Measurements from ENCODE around the gene ABCC6. TPM values are rescaled to one million over a fixed set of nuclear protein-coding genes. Genes with fewer than 3 reads are reported as not detected.

ABCC6 gene
- total RNA-seq, 6 experiments from 2014 or later: 54.9 to 115 (median 97.1) TPM

GRCh38 chr16:16168431-16168830, 54.9 kb downstream of the ABCC6 start:
- WGBS (ENCODE audit: insufficient coverage, low coverage, low lambda C conversion rate, missing lambda C conversion rate): 81% methylated on average over 8 of the region's 14 CpGs
- ATAC-seq (no peak), DNase-seq (no peak)
- H3K27me3 ChIP-seq: no peaks in the 10 kb centered on the region
- intact Hi-C loops (cut with DNase I): no loop called here
- no peaks in the 10 kb centered on the region for H3K9me3 ChIP-seq
- TF ChIP-seq CTCF (IDR thresholded peaks at IDR 0.05) (no peak), POLR2A (IDR thresholded peaks at IDR 0.05) (no peak)
- H3K4me3 ChIP-seq: no peak overlapping the region
- H3K4me1 ChIP-seq: no peaks in the 10 kb centered on the region
- H3K27ac ChIP-seq: no peak overlapping the region
- peaks cover 0 to 85% (median 39%) of the 10 kb centered on the region in 4 donors for H3K36me3 ChIP-seq

GRCh38 chr16:16167927-16168326, 55.4 kb downstream of the ABCC6 start:
- intact Hi-C loops (cut with DNase I): no loop called here
- DNase-seq: no peak
- no peak overlapping the region for H3K27ac ChIP-seq
- H3K36me3 ChIP-seq: peaks cover 0 to 85% (median 40%) of the 10 kb centered on the region in 4 donors
- ATAC-seq: no peak
- WGBS (ENCODE audit: insufficient coverage, low coverage, low lambda C conversion rate, missing lambda C conversion rate): 91% methylated on average over 11 of the region's 11 CpGs
- H3K9me3 ChIP-seq: no peaks in the 10 kb centered on the region
- H3K27me3 ChIP-seq: no peaks in the 10 kb centered on the region
- no peaks in the 10 kb centered on the region for H3K4me1 ChIP-seq
- no peak for TF ChIP-seq POLR2A (IDR thresholded peaks at IDR 0.05)
- no peak for TF ChIP-seq CTCF (IDR thresholded peaks at IDR 0.05)
- no peak overlapping the region for H3K4me3 ChIP-seq

GRCh38 chr16:16166949-16167348, 56.3 kb downstream of the ABCC6 start:
- intact Hi-C loops (cut with DNase I): no loop called here
- H3K27ac ChIP-seq: no peak overlapping the region
- ATAC-seq (peak in 1 of 4 donors; percentile 13), DNase-seq (no peak)
- no peak overlapping the region for H3K4me3 ChIP-seq
- H3K36me3 ChIP-seq: peaks cover 0 to 88% (median 43%) of the 10 kb centered on the region in 4 donors
- H3K4me1 ChIP-seq: no peaks in the 10 kb centered on the region
- 36% methylated on average over 2 of the region's 2 CpGs for WGBS (ENCODE audit: insufficient coverage, low coverage, low lambda C conversion rate, missing lambda C conversion rate)
- H3K27me3 ChIP-seq: no peaks in the 10 kb centered on the region
- no peaks in the 10 kb centered on the region for H3K9me3 ChIP-seq
- no peak for TF ChIP-seq POLR2A (IDR thresholded peaks at IDR 0.05)
- TF ChIP-seq CTCF (IDR thresholded peaks at IDR 0.05): no peak

- ATAC-seq: no peak
- no peaks in the 10 kb centered on the region for H3K4me1 ChIP-seq
- intact Hi-C loops (cut with DNase I): no loop called here
- no peak overlapping the region for H3K4me3 ChIP-seq
- 71% methylated on average over 3 of the region's 7 CpGs for WGBS (ENCODE audit: insufficient coverage, low coverage, low lambda C conversion rate, missing lambda C conversion rate)
- peaks cover 0 to 92% (median 45%) of the 10 kb centered on the region in 4 donors for H3K36me3 ChIP-seq
- DNase-seq: peak in 1 of 3 donors; percentile 37
- H3K27me3 ChIP-seq: no peaks in the 10 kb centered on the region
- TF ChIP-seq CTCF (IDR thresholded peaks at IDR 0.05) (no peak), POLR2A (IDR thresholded peaks at IDR 0.05) (no peak)
- H3K9me3 ChIP-seq: no peaks in the 10 kb centered on the region
- H3K27ac ChIP-seq: no peak overlapping the region
These were observed 57.2 kb downstream of the ABCC6 start for GRCh38 chr16:16166085-16166484.

GRCh38 chr16:16164243-16164642, 59.1 kb downstream of the ABCC6 start:
- 81% methylated on average over 3 of the region's 3 CpGs for WGBS (ENCODE audit: insufficient coverage, low coverage, low lambda C conversion rate, missing lambda C conversion rate)
- Histone ChIP-seq H3K27ac (no peak overlapping the region), H3K27me3 (no peaks in the 10 kb centered on the region), H3K9me3 (no peaks in the 10 kb centered on the region), H3K4me1 (no peaks in the 10 kb centered on the region), H3K4me3 (no peak overlapping the region), H3K36me3 (peaks cover 0 to 86% (median 40%) of the 10 kb centered on the region in 4 donors)
- no peak for DNase-seq
- intact Hi-C loops (cut with DNase I): no loop called here
- no peak for TF ChIP-seq POLR2A (IDR thresholded peaks at IDR 0.05)
- TF ChIP-seq CTCF (IDR thresholded peaks at IDR 0.05): no peak
- ATAC-seq: no peak
